NOMO-1 (cell line): ENCODE measurements around the gene LHFPL3.

ENCODE experiments used
- DNase-seq, 2 experiments: peaks; one replicate each; lab custom pipeline; 2025; ENCODE audit not compliant: unreplicated experiment in 2 of 2; lab: John Stamatoyannopoulos, UW

Gene LHFPL3

DNA sequence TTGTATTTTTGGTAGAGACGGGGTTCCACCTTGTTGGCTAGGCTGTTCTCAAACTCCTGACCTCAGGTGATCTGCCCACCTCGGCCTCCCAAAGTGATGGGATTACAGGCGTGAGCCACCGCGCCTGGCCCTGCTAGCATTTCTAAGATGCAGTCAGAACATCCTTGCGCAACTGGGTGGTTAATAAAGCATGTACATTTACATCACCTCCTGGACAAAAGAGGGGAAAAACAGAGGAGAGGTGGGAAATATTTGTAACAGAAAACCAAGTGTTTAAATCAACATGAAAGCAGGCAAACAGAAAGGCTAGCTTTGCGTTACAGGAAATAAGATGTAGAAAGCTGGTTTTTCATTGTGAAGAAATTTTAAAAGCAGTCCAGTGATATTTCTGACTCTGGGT is 464.7 kb downstream of the LHFPL3 start:
- no peak for DNase-seq

DNA sequence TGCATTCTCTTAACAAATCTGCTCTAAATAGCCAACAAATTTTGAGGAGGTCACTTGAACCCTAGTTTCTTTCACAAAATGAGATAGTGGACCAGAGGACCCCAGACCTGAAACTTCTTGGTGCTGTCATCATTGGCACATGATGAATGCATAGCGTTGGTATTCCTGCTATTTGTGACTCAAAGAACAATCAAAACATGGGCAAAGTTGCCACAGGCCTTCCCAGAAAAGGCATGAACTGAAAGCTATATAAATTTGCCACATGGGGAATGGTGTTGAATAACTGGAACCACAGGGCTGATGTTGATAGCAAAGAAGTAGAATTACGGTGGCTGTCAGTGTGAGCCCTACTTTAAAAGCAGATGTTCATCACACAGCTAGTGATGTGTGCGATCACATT is 465.8 kb downstream of the LHFPL3 start:
- no peak for DNase-seq

DNA sequence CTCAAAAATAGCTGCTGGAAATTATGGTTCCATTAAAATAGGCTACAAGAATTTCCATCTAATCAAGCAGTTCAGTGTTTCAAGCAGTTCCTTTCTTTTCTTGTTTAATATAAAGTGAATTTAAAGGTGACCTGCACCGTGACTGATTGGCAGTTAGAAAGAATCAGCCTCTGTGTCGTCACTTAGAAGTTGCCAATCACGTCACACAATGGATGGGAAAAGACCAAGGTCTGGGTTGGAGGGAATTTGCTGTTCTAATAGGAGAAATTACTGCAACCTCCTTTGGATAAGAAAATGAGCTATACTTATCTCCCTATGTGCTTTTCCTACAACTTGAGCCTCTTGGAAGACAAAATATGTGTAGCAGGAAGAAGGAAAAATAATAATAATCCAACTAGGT is 466.2 kb downstream of the LHFPL3 start:
- DNase-seq = no peak

DNA sequence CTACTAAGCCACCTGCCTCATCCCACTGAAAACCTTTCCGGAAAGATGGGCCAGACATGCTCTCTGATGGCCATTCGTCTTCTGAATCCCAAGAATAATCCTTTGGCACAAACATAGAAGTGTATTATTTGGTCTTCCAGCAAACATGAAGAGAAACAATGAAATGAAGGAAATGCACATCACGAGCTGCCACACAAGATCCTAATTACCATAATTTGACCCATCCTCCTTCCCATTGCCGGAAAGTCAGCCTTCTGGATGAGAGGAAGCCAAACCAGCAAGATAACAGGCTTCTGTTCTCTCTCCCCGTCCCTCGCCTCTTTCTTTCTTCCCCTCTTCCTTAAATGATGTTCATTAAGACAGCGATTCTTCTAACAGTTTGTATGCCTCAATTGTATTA is 466.7 kb downstream of the LHFPL3 start:
- DNase-seq = no peak

DNA sequence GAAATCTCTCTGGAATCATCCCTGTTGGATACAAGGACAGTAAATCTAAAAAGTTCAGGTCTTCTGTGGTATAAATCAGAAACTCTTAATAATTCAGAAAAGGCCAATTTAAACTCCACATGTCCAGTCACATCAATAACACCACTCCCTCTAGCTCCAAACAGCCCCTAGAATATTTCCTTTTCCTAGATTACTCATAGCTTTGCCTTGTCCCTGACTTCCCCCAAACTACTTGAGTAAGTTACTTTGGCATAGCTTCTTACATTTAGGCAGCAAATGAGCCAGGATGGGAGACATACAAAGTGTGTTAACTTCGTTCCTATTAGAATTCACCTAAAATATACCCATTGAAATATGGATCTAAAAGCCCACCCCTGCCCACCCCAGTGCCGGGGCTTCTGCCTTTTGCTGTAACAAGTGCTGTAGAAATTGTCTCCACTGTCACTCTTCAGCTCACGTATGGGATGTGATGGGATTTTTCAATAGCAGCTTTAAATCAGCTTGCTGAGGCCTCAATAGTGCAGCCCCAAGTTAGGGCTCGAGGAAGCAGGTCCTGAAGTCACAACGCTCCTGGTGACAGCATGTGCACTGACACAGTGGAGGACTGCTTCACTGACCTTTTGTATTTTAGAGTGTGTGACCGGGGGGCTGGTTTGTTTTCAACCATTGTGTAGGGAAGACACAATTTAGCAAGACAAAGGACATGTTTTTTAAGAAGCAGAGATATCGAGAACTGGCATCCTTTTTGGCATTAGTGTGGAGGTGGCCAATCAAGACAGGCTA is 467.4 kb downstream of the LHFPL3 start:
- DNase-seq = no peak

DNA sequence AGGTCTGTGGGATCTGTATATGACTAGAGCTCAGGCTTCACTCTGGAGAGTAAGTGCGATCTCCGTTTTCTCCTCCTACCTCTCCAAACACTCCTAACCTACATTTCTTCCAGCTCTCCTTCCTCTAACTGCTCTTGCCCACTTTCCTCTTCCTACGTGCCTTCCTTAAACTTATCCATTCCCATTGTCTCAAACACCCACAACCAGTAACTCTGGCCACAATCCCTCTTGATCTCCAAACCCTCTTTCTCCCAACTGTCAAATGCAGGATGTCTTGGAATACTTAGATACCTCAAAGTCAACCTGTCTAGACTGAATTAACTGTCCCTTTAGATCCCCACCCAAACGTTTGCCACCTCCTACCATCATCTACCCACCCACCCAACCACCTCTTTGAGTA is 471.9 kb downstream of the LHFPL3 start:
- no peak for DNase-seq

DNA sequence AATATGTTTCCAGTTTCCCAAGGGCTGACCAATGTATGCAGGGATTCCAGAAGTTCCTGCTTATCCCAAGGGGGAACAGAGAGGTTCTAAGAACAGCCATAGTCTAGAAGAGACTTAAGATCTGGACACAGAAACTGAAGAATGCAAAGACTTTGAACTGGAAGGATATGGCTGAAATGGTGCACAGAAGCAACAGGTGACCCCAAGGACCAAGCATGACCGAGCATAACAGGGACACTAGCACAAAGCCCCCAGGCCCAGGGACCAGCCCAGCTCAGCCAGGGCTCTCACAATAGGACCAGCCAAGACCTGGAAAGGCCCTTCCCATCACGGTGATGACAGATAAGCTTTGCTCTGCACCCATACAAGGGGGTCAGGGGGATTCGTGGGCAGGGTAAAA is 472.6 kb downstream of the LHFPL3 start:
- DNase-seq = no peak

DNA sequence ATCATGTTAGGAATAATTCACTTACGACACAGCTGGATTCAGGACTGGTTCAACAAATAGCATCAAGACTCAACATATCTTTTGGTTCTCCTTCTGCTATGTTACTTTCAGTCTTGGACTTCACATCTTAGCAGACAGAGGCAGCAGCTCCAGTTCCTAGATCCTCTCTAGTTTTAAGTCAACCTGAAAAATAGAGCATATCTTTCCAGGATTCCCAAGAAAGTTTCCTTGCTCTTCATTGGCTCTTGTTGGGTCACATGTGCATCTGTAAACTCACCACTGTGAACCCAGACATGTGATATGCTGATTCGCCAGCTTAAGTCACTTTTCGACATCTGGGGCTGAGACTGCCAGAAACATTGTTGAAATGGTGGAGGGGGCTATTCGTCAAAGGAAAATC is 475.5 kb downstream of the LHFPL3 start:
- DNase-seq = no peak

DNA sequence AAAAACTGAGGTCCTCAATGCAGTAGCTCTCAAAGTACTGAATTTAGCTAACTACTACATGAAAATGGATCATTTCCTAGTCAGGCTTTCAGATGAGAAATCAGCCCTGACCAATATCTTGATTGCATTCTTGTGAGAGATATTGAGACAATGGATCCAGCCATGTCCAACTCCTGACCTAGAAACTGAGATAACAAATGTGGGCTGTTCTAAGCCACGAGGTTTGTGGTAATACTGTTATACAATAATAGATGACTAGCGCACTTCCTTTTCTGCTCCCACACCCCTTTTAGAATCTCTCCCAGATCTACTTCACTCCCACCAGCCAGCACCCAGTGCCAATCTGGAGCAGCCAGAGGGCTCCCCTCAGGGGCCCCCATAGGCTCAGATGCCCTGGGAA is 476.3 kb downstream of the LHFPL3 start:
- DNase-seq = no peak

DNA sequence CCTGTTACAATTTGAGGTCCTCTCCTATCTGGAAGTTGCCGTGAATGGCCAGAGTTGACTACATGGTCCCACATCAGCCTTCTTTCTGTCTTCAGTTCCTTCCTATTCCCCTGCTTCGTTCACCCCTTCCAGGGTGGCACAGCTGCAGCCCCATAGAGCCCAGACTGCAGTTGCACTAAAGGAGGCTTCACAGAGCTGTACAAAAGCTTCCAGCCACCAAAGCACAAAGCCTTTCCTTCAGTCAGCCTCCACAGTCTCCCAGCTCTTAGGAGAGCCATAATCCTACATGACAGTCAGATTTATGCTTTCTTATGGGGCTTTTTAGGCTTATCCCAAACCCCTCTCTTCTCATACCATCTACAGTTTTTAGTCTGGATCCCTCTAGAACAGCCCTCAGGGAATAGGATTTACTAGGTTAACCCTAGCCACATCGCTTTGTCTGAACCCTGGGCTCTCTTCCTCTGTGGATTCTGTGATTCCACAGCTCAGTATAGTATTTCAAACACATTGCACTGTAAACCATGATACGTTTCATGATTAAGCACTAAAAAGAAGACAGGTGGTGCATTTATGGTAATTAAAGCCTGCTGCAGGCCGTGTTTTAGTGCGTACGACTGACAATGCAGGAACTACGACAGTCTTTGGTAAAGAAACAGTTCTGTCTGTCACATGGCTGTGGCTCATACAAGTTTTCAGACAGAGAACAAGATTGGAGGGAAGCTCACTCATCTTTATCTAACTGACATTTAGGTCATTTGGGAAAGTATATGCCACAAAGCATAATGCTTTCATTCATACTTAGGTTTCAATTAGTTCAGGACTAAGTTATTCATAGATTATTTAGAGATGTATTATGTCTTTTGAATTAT is 477.3 kb downstream of the LHFPL3 start:
- DNase-seq = no peak

DNA sequence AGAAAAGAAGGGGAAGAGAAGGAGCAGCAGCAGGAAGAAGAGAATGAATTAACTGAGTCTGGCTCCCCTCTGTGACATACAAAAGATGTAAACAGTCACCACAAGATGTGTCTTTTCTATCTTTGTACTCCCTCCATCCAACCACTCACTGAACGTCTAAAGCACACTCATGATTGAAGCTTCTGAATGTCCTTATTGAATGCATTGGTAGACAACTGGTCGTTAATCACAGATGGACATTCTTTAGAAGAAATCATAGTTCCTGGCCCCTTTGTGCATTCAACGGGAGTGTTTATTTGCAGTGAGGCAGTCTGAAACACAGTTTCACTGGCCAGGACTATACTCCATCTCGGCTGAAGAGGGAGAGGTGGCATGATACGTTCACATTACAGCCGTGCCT is 479.3 kb downstream of the LHFPL3 start:
- no peak for DNase-seq

DNA sequence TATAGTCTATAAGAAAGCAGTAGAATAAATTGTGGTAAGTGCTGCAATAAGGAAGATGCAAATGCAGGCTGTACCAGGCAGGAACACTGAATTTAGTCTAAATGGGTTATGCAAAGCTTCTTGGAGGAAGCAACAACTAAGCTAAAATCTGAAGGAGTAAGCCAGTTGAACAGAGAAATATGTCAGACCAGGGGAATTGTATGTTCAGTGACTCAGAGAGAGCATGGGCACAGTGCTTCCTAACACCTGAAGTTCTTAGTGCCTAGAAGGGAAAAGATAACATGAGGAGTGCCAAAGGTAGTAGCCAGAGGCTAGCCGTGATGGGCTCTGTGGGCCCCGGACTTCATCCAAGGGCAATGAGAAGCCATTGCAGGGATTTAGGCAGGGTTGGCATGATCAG is 481.5 kb downstream of the LHFPL3 start:
- DNase-seq = no peak

DNA sequence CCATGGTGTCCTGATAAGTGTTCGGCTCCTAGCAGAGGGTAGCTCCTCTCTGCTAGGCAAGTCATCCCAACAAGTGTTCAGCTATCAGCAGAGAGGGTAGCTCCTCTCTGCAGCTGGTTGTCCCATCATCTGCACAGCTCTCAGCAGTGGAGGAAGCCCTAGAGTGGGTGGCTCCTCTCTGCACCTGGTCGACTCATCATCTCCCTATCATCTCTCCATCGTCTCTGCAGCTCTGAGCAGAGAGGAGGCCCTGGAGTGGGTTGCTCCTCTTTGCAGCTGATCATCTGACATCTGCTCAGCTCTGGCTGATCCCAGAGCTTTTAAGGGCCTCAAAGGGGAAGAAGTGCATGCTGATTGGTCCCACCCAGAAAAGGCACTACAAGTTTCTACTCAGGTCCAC is 485.7 kb downstream of the LHFPL3 start:
- DNase-seq = no peak

DNA sequence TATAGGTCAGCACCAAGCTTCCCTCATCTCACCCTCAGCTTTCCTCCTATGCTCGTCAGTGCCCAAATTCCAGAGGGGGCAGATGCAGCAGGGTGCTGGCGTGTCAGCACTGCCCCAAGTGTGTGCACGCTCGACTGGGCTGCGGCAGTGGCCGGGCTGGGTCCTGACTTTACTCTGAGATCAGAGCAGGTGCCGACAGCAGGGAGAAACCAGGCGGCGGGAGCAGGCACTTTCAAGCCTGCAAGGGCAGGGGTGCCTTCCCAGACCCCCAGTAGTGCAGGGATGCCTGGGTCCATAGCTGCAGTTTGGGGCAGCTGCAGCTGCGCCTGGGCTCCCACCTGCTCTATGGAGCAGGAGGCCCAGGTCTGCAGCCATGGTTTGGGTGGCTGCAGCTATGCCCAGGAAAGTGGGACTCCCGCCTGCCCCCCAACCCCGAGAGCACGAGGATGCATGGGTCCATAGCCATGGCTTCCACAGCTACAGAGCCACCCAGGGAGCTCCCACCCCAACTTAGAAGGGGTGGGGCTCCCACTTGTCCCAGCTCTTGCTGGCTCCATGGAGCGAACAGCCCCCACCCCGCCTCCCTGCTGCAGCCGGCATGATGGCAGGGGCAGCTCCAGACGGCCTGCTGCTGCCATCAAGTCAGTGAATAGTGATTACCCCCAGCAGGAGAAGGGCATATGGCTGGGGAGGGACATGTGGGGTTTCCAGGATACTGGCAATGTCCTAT is 486.4 kb downstream of the LHFPL3 start:
- no peak for DNase-seq

DNA sequence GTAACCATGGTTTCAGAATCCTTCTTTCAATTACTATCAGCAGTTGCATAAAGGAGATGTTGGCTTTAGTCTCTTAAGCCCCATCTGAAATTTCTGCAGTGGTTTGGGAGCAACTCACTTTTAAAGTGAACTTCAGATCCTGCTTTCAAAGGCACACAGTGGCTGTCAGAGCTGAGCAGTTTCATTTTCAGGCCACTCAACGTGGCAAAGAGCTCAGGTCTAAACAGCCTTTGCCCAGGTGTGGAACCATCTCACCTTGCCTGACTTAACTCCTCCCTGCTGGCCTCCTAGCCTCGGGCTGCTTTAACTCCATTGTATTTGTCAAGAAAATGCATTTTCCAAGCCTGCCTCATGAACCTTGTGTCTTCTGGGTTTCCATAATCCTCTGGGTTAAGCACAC is 488.1 kb downstream of the LHFPL3 start:
- no peak for DNase-seq

DNA sequence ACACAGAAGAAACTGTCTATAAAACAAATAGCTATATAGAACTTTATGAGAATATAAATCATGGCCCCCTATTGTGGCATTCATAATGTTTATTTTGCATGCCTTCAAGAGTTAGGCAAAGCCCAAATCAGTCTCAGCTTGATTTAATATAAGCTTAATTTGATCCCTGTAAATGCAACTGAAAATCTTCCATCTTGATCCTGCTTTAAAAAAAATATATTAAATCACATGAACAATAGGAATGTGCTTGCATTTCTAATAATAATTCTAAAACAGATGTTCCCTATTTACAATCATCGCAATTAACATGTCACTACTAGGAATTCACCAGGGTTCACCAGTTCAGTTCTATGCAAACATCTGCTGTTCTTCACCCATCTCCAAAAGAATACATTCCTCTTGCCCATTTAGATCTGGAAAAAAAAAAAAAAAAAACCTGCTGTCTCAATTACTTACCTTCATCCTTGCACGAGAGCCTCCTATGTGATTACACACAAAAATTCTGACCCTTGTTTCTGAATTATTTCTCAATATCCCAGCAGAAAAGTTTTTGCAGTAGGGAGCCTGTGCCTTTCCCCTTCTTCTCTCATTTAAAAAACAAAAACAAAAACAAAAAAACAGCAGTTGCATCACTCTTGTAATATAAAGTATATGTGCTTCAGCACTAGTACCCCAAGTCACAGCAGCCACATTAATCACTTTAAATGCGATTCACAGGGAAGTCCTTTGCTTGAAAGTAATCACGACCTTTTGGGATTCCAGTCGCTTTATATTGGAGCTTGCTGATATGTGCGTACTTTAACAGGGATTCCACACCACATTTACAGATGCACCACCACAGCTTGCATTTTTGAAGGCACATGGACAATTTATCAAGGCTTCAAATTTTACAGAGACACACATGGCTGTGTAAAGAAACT is 490.8 kb downstream of the LHFPL3 start:
- no peak for DNase-seq

DNA sequence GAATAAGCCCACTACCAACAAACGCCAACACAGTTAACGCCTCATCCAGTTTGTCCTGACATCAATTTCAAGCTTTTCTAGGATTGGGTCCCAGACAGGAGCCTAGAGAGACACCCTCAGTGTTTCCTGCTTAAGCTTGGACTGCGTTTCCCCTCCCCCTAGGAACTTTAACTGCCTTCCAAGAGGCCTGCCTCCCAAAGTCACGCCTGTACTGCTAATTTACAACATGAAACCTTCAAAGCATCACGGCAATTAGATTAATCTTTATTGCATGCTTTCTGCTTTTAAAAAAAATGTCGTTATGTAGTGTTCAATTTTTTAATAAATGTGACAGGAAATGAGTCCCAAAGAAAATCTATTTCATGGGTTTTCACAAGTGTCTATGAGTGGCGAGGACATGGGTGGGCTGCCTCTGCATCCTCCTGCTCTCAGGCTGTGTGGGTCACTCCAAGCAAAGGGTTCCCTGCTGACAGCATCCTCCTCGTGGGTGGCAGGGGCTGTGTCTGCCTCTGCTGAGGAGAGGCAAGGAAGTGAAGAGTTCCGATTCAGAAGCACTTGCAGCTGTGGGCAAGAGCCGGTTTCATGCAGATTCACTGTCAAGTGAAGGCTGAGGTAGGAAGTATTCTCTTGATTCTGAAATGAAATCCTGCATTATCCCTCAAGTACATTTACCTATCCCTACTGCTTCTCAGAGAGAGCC is 492.6 kb downstream of the LHFPL3 start:
- no peak for DNase-seq

DNA sequence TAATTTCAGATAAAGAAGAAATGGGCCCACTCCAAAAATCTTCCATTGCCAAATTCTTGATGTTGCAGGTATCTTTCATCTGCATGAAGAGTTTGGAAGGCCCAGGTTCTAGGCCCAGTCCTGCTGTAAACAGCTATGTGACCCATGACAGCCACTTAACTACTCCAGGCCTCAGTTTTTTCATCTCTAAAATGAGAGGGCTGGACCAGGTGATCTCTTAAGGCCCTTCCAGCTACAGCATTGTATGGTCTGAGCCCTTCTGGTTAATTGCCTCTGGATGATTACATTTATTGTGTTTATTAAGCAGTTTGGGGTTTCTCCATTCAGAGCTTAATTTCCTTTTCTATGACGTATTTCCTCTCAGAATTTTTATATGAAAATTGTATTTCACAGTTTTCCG is 494.8 kb downstream of the LHFPL3 start:
- DNase-seq = no peak

DNA sequence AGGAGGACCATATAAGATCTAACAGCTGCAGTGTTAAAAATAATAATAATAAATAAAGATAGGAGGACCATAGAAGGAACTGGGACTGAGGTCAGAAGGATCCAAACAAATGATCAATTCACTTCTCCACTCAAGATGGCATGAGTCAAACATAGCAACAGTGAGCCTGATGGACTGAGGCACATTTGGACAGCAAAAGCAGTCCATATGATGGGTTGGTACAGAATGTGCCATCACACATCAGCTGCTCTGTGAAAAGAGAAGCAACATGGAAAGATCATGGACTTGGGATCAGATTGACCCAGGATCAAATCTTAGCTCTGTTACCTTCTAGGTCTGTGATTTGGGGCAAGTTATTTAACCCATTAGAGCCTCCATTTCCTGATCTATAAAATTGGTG is 496.7 kb downstream of the LHFPL3 start:
- peak in 1 of 2 experiments; percentile 1 for DNase-seq

DNA sequence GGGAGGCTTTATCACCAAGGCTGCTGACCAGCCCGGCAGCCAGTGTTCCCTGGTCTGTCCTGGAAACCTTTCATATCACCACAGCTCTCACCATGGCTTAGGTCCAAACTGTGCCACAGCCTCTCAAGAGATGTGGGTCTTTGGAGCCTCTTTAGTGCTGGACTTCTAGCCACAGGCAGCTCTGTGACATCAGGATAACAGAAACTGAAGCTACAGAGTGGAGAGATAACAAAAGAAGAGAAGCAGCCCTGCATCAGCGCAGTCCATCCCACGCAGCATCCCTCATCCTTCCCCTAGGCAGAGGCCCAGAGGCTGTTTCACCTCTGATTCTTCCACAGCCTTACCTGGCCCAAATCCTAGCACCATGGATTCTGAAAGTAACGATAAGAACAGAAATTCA is 497.7 kb downstream of the LHFPL3 start:
- no peak for DNase-seq
